OCI-LY1 (cell line): ENCODE data around the gene MYOF.

ENCODE experiments used
- H2AFZ ChIP-seq: fragments of 200-600 bp; sonication (generic), shearing (Covaris generic); 2 replicates; pipeline ENCODE4 v1.6.0; 2014; ENCODE audit warnings: antibody characterized with exemption, mild to moderate bottlenecking, low read length
- H3F3A ChIP-seq: fragments of 200-600 bp; sonication (generic), shearing (Covaris generic); 2 replicates; pipeline ENCODE4 v1.6.0; 2014; ENCODE audit warnings: mild to moderate bottlenecking, antibody characterized with exemption, low read length, moderate library complexity; ENCODE audit not compliant: insufficient read depth
- H3K27ac ChIP-seq: fragments of 200-600 bp; sonication (generic); 2 replicates; pipeline ENCODE4 v1.5.1; 2014; ENCODE audit warnings: low read length, mixed run types, mild to moderate bottlenecking, low read depth; ENCODE audit not compliant: poor library complexity, severe bottlenecking
- H3K27me3 ChIP-seq: fragments of 200-600 bp; sonication (generic); 2 replicates; pipeline ENCODE4 v1.6.0; 2014; ENCODE audit warnings: antibody characterized with exemption, mild to moderate bottlenecking, low read length, moderate library complexity; ENCODE audit not compliant: insufficient read depth
- H3K36me3 ChIP-seq: fragments of 200-600 bp; sonication (generic); 2 replicates; pipeline ENCODE4 v1.6.1; 2014; ENCODE audit warnings: mild to moderate bottlenecking, antibody characterized with exemption, low read length, moderate library complexity, mixed read lengths; ENCODE audit not compliant: insufficient read depth
- H3K4me1 ChIP-seq: fragments of 200-600 bp; sonication (generic); 2 replicates; pipeline ENCODE4 v1.5.1; 2014; ENCODE audit warnings: mild to moderate bottlenecking, low read length, moderate library complexity; ENCODE audit not compliant: insufficient read depth, severe bottlenecking
- H3K4me2 ChIP-seq: fragments of 200-600 bp; sonication (generic), shearing (Covaris generic); 2 replicates; pipeline ENCODE4 v1.6.1; 2014; ENCODE audit warnings: low read length
- H3K4me3 ChIP-seq: fragments of 200-600 bp; sonication (generic); 2 replicates; pipeline ENCODE4 v1.5.1; 2014; ENCODE audit warnings: low read length, low read depth, mild to moderate bottlenecking, mixed read lengths; ENCODE audit not compliant: poor library complexity, severe bottlenecking
- H3K79me2 ChIP-seq: fragments of 200-600 bp; shearing (Covaris generic); 2 replicates; pipeline ENCODE4 v1.6.1; 2016; ENCODE audit warnings: mixed run types, low read length, mixed read lengths; ENCODE audit not compliant: insufficient read depth
- H3K9ac ChIP-seq: fragments of 200-600 bp; sonication (generic), shearing (Covaris generic); 2 replicates; pipeline ENCODE4 v1.6.1; 2014; ENCODE audit warnings: mild to moderate bottlenecking, low read length, mixed read lengths
- H3K9me2 ChIP-seq: fragments of 200-600 bp; sonication (generic), shearing (Covaris generic); 2 replicates; pipeline ENCODE4 v1.6.1; 2014; ENCODE audit warnings: low read depth, mild to moderate bottlenecking, low read length, mixed read lengths
- H3K9me3 ChIP-seq: fragments of 200-600 bp; shearing (Covaris generic); 2 replicates; pipeline ENCODE4 v1.6.1; 2014; ENCODE audit warnings: low read length, mixed read lengths
- H4K20me1 ChIP-seq: fragments of 200-600 bp; sonication (generic), shearing (Covaris generic); 2 replicates; pipeline ENCODE4 v1.6.0; 2016; ENCODE audit warnings: mild to moderate bottlenecking, low read length; ENCODE audit not compliant: insufficient read depth
- EZH2 ChIP-seq: fragments of 200-600 bp; sonication (generic), shearing (Covaris generic); IDR thresholded peaks from 2 replicates; pipeline ENCODE4 v1.8.0; 2017; ENCODE audit warnings: borderline replicate concordance, mixed run types, mild to moderate bottlenecking, antibody characterized with exemption, low read length, moderate library complexity, mixed read lengths
- TF ChIP-seq, protein P1 (sequence below): fragments of 200-600 bp; sonication (generic), shearing (Covaris generic); IDR thresholded peaks from 2 replicates; pipeline ENCODE4 v1.5.1; 2017; ENCODE audit warnings: mild to moderate bottlenecking, antibody characterized with exemption, low read length, moderate library complexity, mixed read lengths

The MYOF gene

DNA sequence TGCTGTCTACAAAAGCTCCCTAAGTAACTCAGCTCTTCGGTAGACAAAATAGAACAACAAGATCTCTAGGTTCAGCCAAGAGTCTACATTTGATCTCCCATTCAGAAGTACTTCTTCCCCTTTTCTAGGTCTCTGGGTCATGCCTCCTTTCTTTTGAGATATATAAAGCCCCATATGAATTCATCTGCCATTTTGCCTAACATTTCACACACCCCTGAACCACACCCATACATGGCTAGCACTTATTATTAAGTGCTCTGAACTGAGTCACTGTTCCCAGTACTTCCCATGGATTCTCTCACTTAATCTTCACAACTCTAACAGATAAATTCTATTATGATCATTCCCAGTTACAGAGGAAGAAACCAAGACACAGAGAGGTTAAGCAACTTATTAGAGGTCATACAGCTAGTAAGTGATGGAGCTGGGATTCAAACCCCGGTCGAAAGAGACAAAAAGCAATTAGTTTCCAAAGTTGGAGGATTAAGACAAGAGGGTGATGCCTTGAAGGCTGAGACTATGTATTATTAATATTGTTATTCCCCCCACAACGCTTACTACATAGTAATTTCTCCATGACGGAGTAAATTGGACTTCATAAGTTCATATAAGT lies 17.3 kb downstream of the MYOF start:
- no peak overlapping the region for H3K4me3 ChIP-seq
- H3K4me1 ChIP-seq = no peaks in the 10 kb centered on the region
- no peaks in the 10 kb centered on the region for H3K9me3 ChIP-seq
- no peaks in the 10 kb centered on the region for H3K9me2 ChIP-seq
- no peaks in the 10 kb centered on the region for H3K79me2 ChIP-seq
- no peaks in the 10 kb centered on the region for H3K36me3 ChIP-seq
- no peak overlapping the region for H3K4me2 ChIP-seq
- H3K27me3 ChIP-seq = no peaks in the 10 kb centered on the region
- no peak overlapping the region for H3K9ac ChIP-seq
- H4K20me1 ChIP-seq = no peaks in the 10 kb centered on the region
- no peaks in the 10 kb centered on the region for H3F3A ChIP-seq
- no peak overlapping the region for H2AFZ ChIP-seq
- H3K27ac ChIP-seq = no peak overlapping the region
- no peak for TF ChIP-seq EZH2
- TF ChIP-seq, protein P1, sequence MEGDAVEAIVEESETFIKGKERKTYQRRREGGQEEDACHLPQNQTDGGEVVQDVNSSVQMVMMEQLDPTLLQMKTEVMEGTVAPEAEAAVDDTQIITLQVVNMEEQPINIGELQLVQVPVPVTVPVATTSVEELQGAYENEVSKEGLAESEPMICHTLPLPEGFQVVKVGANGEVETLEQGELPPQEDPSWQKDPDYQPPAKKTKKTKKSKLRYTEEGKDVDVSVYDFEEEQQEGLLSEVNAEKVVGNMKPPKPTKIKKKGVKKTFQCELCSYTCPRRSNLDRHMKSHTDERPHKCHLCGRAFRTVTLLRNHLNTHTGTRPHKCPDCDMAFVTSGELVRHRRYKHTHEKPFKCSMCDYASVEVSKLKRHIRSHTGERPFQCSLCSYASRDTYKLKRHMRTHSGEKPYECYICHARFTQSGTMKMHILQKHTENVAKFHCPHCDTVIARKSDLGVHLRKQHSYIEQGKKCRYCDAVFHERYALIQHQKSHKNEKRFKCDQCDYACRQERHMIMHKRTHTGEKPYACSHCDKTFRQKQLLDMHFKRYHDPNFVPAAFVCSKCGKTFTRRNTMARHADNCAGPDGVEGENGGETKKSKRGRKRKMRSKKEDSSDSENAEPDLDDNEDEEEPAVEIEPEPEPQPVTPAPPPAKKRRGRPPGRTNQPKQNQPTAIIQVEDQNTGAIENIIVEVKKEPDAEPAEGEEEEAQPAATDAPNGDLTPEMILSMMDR = no peak

DNA sequence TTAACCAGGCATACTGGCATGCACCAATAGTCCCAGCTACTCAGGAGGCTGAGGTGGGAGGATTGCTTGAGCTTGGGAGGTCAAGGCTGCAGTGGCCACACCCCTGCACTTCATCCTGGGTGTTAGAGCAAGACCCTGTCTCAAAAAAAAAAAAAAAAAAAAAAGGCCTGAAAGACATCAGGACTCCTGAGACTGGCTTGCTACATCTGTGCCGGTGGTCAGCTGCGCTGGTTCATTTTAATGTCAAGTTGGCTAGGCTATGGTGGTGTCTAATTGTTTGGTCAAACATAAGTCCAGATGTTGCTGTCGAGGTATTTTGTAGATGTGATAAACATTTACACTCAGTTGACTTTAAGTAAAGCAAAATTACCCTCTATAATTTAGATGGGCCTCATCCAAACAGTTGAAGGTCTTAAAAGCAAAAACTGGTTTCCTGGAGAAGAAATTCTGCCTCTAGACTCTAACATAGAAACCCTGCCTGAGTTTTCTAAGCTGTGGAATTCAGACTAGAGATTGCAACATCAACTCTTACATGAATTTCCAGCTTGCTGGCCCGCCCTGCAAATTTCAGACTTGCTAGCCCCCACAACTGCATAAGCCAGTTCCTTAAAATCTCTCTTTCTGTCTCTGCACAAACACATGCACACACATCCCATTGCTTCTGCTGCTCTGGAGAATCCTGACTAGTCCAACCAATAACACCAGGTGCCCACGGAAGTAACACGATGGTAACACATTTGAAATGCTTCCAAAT lies 18.2 kb downstream of the MYOF start:
- no peaks in the 10 kb centered on the region for H3K79me2 ChIP-seq
- H3K9me3 ChIP-seq = no peaks in the 10 kb centered on the region

DNA sequence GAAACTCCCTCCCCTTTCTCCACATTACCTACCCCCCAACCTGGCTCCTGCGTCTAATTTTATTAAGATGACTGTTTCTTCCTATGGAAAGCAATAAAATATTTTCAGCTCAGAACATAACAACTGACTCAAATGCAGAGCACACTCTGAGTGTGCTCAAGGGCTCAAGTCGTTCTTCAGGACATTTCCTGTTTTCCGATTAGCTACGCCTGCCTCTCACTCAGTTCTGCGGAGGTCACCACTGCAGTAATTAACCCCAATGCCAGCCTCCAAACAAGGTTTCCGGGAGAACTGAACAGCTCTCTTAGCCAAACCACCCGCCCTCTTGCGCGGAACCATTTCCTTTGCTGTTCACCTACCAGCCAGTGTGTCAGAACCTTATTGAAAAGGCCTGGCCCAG lies 19.3 kb downstream of the MYOF start:
- Histone ChIP-seq H3F3A (no peaks in the 10 kb centered on the region), H3K9ac (no peak overlapping the region), H3K4me1 (no peaks in the 10 kb centered on the region)

More for the DNA sequence above, 18.2 kb downstream of the MYOF start:
- Histone ChIP-seq H3K27me3 (no peaks in the 10 kb centered on the region), H3K4me3 (no peak overlapping the region), H2AFZ (no peak overlapping the region), H3K36me3 (no peaks in the 10 kb centered on the region), H3K4me2 (no peak overlapping the region), H3K4me1 (no peaks in the 10 kb centered on the region), H4K20me1 (no peaks in the 10 kb centered on the region), H3K9me2 (no peaks in the 10 kb centered on the region), H3K9ac (no peak overlapping the region), H3F3A (no peaks in the 10 kb centered on the region), H3K27ac (no peak overlapping the region)
- no peak for TF ChIP-seq EZH2
- TF ChIP-seq, protein P1 = no peak

More for the DNA sequence above, 19.3 kb downstream of the MYOF start:
- H3K27ac ChIP-seq = no peak overlapping the region
- no peak overlapping the region for H3K4me3 ChIP-seq
- H3K9me3 ChIP-seq = no peaks in the 10 kb centered on the region
- no peak overlapping the region for H2AFZ ChIP-seq
- H3K79me2 ChIP-seq = no peaks in the 10 kb centered on the region
- no peaks in the 10 kb centered on the region for H3K36me3 ChIP-seq
- H3K4me2 ChIP-seq = no peak overlapping the region
- H3K27me3 ChIP-seq = no peaks in the 10 kb centered on the region
- H4K20me1 ChIP-seq = no peaks in the 10 kb centered on the region
- no peaks in the 10 kb centered on the region for H3K9me2 ChIP-seq
- TF ChIP-seq EZH2 = no peak
- TF ChIP-seq, protein P1 = no peak
